CD4-positive, alpha-beta T cell treated with Interleukin-17A for 4 hours (primary cell): ENCODE measurements around the gene DEPDC1B.
"Not testable (repeated sequence)": the region's sequence is repeated elsewhere in the genome, so short reads cannot be mapped to it uniquely, and the experiment has no call there.

Experiments used
- DNase-seq: peaks from one replicate; pipeline ENCODE4 v3.0.0-alpha.2; 2020; ENCODE audit warnings: mixed read lengths

DEPDC1B gene

DNA sequence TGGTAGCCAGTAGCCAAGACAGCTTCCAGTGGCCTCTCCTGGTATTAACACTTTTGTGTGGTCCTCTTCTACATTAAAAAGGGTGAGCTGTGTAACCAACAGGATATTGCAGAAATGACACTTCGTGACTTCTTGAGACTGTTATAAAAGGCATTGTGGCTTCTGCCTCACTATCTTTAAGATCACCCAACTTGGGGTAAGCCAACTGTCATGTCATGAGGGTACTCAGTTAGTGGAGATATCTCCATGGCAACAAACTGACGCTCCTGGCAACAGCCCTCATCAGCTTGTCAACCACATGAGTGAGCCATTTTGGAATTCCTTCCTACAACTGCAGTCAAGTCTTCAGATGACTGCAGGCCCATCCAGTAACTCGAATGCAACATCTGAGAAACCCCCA lies 121.7 kb downstream of the DEPDC1B start:
- no peak for DNase-seq

DNA sequence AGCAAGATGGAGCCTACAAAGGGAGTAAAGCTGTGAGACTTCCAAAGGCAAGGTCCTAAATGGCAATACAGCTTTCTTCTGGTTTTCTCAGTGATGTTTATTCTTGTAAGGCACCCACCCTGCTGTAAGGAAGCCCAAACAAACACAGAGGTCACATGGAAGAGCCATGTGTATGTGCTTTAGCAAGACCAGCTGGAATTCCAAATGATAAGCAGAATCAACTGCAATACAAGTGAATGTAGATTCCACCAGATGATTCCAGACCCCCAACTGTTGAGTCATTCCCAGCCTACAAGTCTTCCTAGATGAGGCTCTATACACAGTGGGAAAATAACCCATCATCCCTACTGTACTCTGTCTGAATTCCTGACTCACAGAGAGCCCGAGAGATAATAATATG lies 122.8 kb downstream of the DEPDC1B start:
- DNase-seq = no peak

DNA sequence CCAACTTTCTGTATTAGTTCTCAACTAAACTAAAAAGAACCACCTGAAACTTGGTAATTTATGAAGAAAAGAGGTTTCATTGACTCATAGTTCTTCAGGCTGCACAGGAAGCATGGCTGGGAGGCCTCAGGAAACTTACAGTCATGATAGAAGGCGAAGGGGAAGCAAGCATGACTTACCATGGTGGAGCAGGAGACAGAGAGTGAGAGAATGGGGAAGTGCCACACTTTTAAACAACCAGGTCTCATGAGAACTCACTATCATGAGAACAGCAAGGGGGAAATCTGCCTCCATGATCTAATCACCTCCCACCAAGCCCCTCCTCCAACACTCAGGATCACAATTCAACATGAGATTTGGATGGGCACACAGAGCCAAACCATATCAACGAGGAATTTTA lies 123.5 kb downstream of the DEPDC1B start:
- DNase-seq = no peak

DNA sequence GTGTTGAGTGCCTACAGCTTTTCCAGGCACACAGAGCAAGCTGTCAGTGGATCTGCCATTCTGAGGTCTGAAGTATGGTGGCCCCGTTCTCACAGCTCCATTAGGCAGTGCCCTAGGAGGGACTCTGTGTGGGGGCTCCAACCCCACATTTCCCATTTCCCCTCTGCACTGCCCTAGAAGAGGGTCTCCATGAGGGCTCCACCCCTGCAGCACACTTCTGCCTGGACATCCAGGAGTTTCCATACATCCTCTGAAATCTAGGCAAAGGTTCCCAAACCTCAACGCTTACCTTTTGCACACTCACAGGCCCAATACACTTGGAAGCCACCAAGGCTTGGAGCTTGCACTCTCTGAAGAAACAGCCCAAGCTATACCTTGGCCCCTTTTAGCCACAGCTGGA lies 131.3 kb downstream of the DEPDC1B start:
- DNase-seq = no peak

DNA sequence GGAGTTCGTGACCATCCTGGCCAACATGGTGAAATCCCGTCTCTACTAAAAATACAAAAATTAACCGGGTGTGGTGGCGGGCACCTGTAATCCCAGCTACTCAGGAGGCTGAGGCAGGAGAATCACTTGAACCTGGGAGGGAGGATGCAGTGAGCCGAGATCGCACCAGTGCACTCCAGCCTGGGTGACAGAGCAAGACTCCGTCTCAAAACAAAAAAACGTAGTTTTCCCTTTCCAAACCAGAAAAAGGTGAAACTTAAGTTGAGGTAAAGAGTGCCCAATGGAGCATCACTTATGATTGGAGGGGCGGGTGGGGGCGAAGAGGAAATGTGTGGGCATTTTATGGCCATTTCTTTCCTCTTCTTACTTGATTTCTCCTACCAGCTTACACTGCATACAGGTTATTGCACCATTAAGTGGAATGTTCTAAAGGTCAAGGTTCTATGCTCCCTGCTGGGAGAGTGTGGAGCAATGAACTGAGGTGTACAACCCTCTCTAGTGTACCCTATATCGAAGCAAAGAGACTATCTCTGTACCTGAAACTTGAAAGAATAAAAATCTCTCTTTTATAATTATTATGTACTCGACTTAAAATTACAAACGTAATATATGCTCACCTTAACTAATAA lies 136.2 kb downstream of the DEPDC1B start:
- DNase-seq = no peak

DNA sequence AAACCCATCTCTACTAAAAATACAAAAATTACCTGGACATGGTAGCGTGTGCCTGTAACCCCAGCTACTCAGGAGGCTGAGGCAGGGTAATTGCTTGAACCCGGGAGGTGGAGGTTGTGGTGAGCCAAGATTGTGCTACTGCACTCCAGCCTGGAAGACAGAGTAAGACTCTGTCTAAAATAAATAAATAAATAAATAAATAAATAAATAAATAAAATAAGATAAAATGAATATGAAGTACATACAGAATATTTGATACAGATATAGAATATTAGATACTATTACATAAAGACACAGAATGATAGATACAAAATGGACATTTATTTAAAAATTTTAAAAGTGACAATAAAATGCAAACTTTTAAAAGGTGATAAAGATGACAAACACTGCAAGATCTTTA lies 146.7 kb downstream of the DEPDC1B start:
- not testable (repeated sequence) for DNase-seq

DNA sequence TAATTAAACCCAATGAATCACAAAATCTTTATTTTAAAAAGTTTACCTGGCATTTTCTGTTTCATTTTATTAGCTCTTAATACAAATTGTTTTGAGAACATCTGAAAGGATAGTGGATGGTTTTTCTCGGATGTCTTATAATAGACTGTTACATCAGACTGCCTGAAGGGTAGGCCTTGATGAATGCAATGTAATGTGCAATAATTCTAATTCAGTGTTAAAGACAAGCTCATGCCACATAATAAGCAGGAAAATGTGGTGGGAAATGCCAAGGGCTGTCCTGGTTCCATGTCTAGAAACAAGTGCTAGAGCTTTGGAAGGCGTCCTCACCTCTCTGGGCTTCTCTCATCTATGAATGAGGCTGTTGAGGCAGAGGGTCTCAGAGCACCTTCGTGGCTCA lies 148.1 kb downstream of the DEPDC1B start:
- no peak for DNase-seq

DNA sequence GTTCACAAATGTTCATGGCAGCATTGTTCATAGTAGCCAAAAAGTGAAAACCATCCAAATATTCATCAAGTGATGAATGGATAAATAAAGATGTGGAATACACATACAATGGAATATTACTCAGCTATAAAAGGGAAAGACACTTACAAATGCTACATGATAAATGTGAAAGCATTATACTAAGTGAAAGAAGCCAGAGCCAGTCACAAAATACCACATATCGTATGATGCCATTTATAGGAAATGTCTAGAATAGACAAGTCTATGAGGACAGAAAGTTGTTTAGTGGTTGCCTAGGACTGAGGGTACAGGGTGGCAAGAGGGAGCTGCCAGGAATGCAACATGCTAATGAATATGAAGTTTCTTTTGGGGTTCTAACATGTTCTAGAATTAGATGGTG lies 148.7 kb downstream of the DEPDC1B start:
- DNase-seq = no peak

DNA sequence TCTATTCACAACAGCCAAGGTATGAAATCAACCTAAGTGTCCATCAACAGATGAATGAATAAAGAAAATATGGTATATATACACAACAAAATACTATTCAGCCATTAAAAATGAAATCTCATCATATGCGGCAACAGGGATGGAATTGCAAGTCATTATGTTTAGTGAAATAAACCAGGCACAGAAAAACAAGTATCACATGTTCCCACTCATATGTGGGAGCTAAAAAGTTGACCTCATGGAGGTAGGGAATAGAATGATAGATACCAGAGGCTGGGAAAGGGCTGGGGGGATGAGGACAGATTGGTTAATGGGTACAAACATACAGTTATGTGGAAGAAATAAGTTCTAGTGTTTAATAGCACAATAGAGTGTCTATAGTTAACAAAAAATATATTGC lies 149.7 kb downstream of the DEPDC1B start:
- no peak for DNase-seq

DNA sequence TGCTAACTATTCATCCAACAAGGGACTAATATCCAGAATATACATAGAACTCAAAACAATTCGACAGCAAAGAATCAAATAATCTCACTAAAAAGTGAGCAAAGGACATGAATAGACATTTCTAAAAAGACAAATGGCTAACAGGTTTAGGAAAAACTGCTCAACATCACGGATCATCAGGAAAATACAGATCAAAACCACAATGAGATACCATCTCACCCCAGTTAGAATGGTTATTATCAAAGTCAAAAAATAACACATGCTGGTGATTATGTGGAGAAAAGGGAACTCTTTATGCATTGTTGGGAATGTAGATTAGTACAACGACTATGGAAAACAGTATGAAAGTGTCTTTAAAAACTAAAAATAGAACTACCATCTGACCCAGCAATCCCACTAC lies 150.1 kb downstream of the DEPDC1B start:
- DNase-seq = no peak
